H1 (cell line): ENCODE results near the gene RNF175. TPM values are rescaled to one million over a fixed set of nuclear protein-coding genes. Genes with fewer than 3 reads are reported as not detected.

ENCODE experiments used
- CHD1 ChIP-seq: IDR thresholded peaks from 2 replicates; pipeline ENCODE4 v1.6.1; 2012; ENCODE audit warnings: low read depth, low read length, improper control_type of control experiment
- CREB1 ChIP-seq: IDR thresholded peaks from 2 replicates; pipeline ENCODE4 v1.6.1; 2012; ENCODE audit warnings: inconsistent platforms
- EP300 ChIP-seq, 2 experiments: IDR thresholded peaks; 1 replicate in 1 of 2; 2 replicates in 1 of 2; pipeline ENCODE4 v1.6.1; 2011 to 2012; ENCODE audit warnings: low read depth in 2 of 2, low read length in 2 of 2, mild to moderate bottlenecking in 2 of 2, borderline replicate concordance in 1 of 2, inconsistent platforms in 1 of 2, moderate library complexity in 1 of 2
- GABPA ChIP-seq: IDR thresholded peaks from 2 replicates; pipeline ENCODE4 v1.6.1; 2011; ENCODE audit warnings: mild to moderate bottlenecking, low read length, moderate library complexity, borderline replicate concordance; ENCODE audit not compliant: insufficient read depth
- HDAC2 ChIP-seq, 2 experiments: fragments of 300-600 bp in 1 of 2; sonication (generic) in 1 of 2; IDR thresholded peaks; 2 replicates each; pipeline ENCODE4 v1.6.1; 2011 to 2012; ENCODE audit warnings: low read depth in 2 of 2, low read length in 2 of 2, mild to moderate bottlenecking in 2 of 2, moderate library complexity in 2 of 2, borderline replicate concordance in 1 of 2, inconsistent platforms in 1 of 2
- KDM4A ChIP-seq: IDR thresholded peaks from one replicate; pipeline ENCODE4 v1.7.1; 2012; ENCODE audit warnings: low read depth, mild to moderate bottlenecking, moderate library complexity, low read length, inconsistent platforms; ENCODE audit not compliant: severe bottlenecking
- TEAD4 ChIP-seq: IDR thresholded peaks from 2 replicates; pipeline ENCODE4 v1.6.1; 2012; ENCODE audit warnings: low read depth, low read length, inconsistent platforms, mixed read lengths
- polyA plus RNA-seq, 7 experiments: library from polyadenylated mRNA; depleted of rRNA in 3 of 7; stranded (reverse) in 5 of 7; unstranded in 2 of 7; fragments of >200 nt in 5 of 7; fragments of 200-250 nt in 2 of 7; gene quantifications; 1 replicate in 5 of 7; 2 replicates in 1 of 7; 4 replicates in 1 of 7; pipeline versions ENCODE4 v1.2.1 to v1.2.3, GENCODE V29; 2011 to 2013; ENCODE audit warnings: missing spikeins in 2 of 7, mixed read lengths in 2 of 7
- total RNA-seq: library from RNA; stranded (reverse); fragmentation: NEBNext Ultra II Directional; extraction: Animal tissue kit (Norgen Biotek cat#: 25700); gene quantifications from 2 replicates; pipeline ENCODE4 v1.2.1, GENCODE V29; 2021

RNF175 gene
- total and polyA plus RNA-seq, 2 of the 8 experiments (the other 6 are each of a cell fraction or from before 2014, with no cell fraction given): 7.9 to 9.8 TPM

DNA sequence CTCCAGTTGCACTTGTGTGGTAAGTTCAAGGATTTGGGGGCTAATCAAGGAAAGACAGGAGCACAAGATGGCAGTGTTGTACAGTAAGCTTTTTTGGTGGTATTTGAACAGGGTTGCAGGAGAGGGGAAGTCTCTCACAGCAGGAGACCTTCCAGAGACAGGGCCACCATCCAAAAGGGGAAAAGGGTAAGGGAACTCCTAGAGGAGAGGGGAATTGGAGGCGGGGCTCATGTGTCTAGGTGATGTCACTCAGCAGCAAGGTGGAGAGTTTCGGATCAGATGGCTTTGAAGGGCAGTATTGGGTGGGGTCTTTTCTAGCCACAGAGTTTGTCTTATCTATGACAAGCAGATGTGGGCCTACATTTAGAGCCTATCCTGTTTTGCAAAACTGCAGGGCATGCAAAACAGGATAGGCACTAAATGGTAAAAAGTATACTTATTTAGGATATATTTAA, 13.4 kb upstream of the RNF175 start (continued):
- TF ChIP-seq CHD1: no peak
- no peak for TF ChIP-seq CREB1
- 0 out of 2 replicates have a peak, but pooled peaks have one; percentile 45 for TF ChIP-seq TEAD4
- TF ChIP-seq GABPA: no peak
- 0 out of 4 replicates have a peak, but pooled peaks of 1 of the 2 experiments have one; percentile 18 for TF ChIP-seq HDAC2 (IDR thresholded peaks at IDR 0.05; ENCODE audit: borderline replicate concordance in 1 of 2, low read depth in 2 of 2, low read length in 2 of 2)
- TF ChIP-seq EP300 (IDR thresholded peaks at IDR 0.05; ENCODE audit: borderline replicate concordance in 1 of 2, low read depth in 2 of 2, low read length in 2 of 2): no peak
- no peak for TF ChIP-seq KDM4A
- TF ChIP-seq, all 59 proteins: peak for 7
